ENCODE measurements around the gene UCN. TPM values are rescaled to one million over a fixed set of nuclear protein-coding genes. Genes with fewer than 3 reads are reported as not detected.

Gene UCN
- total and polyA plus RNA-seq, 2 donors (not counting 1 experiment from before 2014, with no cell fraction given): 3.6 to 4.5 TPM

DNA sequence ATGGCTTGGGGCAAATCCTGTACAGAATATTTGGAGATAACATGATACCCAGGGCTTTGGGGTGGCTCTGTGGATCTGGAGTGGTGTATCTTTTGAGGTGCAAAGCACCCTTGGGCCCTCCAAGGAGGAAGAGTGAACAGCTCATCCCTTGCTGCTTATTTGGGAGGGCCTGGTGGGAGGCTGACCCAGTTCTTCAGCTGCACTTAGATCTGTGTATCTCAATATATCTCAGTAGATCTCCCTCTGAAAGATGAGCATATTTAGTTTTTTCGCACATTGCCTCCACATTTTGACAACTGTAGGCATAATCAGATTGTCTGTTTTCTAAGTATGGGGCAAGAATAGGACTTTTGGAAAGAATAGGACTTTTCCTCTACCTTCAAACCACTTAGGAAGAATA, 23.2 kb downstream of the UCN start:
- no peaks in the 10 kb centered on the region for H3K9me3 ChIP-seq (ENCODE audit: control extremely low read depth in 1 of 3, control insufficient read depth in 2 of 3, insufficient read depth in 1 of 3, low read length in 2 of 3)
- H3K9ac ChIP-seq (ENCODE audit: low read length): no peak overlapping the region
- intact Hi-C loops (cut with micrococcal nuclease): no loop called here
- TF ChIP-seq CTCF (IDR thresholded peaks at IDR 0.05): no peak
- no peak for TF ChIP-seq EZH2 (IDR thresholded peaks at IDR 0.05; ENCODE audit: borderline replicate concordance, insufficient read depth, low read depth, low read length, poor library complexity, severe bottlenecking)
- no peaks in the 10 kb centered on the region for H3K36me3 ChIP-seq (replicated peaks in 1 of 2; ENCODE audit: control extremely low read depth in 1 of 2, control insufficient read depth in 1 of 2, extremely low read depth in 1 of 2, insufficient read depth in 2 of 2, low read length in 1 of 2)
- POLR2A ChIA-PET: no interaction called here
- no peaks in the 10 kb centered on the region for H3K79me2 ChIP-seq (ENCODE audit: control insufficient read depth, insufficient read depth, low read length)
- no peak overlapping the region for H3K27ac ChIP-seq (ENCODE audit: low read length in 2 of 2)
- DNase-seq: no peak
- Mint-ChIP-seq H3K27ac (no peak overlapping the region), H3K4me1 (peaks cover under 1% of the 10 kb centered on the region), H3K27me3 (peaks cover 35% of the 10 kb centered on the region), H3K9me3 (ENCODE audit: insufficient read depth) (no peaks in the 10 kb centered on the region), H3K4me3 (no peak overlapping the region)
- no peaks in the 10 kb centered on the region for H3K4me1 ChIP-seq (ENCODE audit: control insufficient read depth in 2 of 2, insufficient read depth in 2 of 2, low read length in 2 of 2)
- ATAC-seq (ENCODE audit: low read depth): no peak
- H3K27me3 ChIP-seq (replicated peaks in 1 of 4; ENCODE audit: control extremely low read depth in 1 of 4, control insufficient read depth in 3 of 4, insufficient read depth in 4 of 4, low read length in 3 of 4): peaks cover 0 to 6% (median 3%) of the 10 kb centered on the region in 4 experiments
- CTCF ChIA-PET: interaction anchor here (1.6 kb wide), 1 partner anchor 18 kb away, joined by 4 read pairs; no protein-coding TSS in a partner anchor
- no peak overlapping the region for H3K4me3 ChIP-seq (ENCODE audit: control extremely low read depth in 1 of 5, extremely low read depth in 1 of 5, insufficient read depth in 1 of 5, low read depth in 2 of 5, low read length in 4 of 5)
- H4K20me1 ChIP-seq (ENCODE audit: control insufficient read depth, insufficient read depth, low read length, poor library complexity, severe bottlenecking): no peaks in the 10 kb centered on the region
- WGBS (ENCODE audit: insufficient coverage): no CpG with 5 or more reads among the region's 1 CpG
- H2AFZ ChIP-seq (ENCODE audit: insufficient read depth, low read depth, low read length, poor library complexity, severe bottlenecking): no peak overlapping the region
- H3K4me2 ChIP-seq (replicated peaks; ENCODE audit: low read depth, low read length, poor library complexity, severe bottlenecking): no peak overlapping the region

GRCh38 chr2:27282892-27283291, 25.4 kb downstream of the UCN start:
- Histone ChIP-seq H3K36me3 (replicated peaks in 1 of 2; ENCODE audit: control extremely low read depth in 1 of 2, control insufficient read depth in 1 of 2, extremely low read depth in 1 of 2, insufficient read depth in 2 of 2, low read length in 1 of 2) (no peaks in the 10 kb centered on the region), H3K27me3 (replicated peaks in 1 of 4; ENCODE audit: control extremely low read depth in 1 of 4, control insufficient read depth in 3 of 4, insufficient read depth in 4 of 4, low read length in 3 of 4) (peaks cover 0 to 9% (median 0%) of the 10 kb centered on the region in 4 experiments), H3K27ac (ENCODE audit: low read length in 2 of 2) (no peak overlapping the region), H3K4me2 (replicated peaks; ENCODE audit: low read depth, low read length, poor library complexity, severe bottlenecking) (no peak overlapping the region), H3K9me3 (ENCODE audit: control extremely low read depth in 1 of 3, control insufficient read depth in 2 of 3, insufficient read depth in 1 of 3, low read length in 2 of 3) (no peaks in the 10 kb centered on the region), H3K79me2 (ENCODE audit: control insufficient read depth, insufficient read depth, low read length) (no peaks in the 10 kb centered on the region), H3K9ac (ENCODE audit: low read length) (no peak overlapping the region), H3K4me1 (ENCODE audit: control insufficient read depth in 2 of 2, insufficient read depth in 2 of 2, low read length in 2 of 2) (no peaks in the 10 kb centered on the region), H3K4me3 (ENCODE audit: control extremely low read depth in 1 of 5, extremely low read depth in 1 of 5, insufficient read depth in 1 of 5, low read depth in 2 of 5, low read length in 4 of 5) (no peak overlapping the region), H2AFZ (ENCODE audit: insufficient read depth, low read depth, low read length, poor library complexity, severe bottlenecking) (no peak overlapping the region), H4K20me1 (ENCODE audit: control insufficient read depth, insufficient read depth, low read length, poor library complexity, severe bottlenecking) (no peaks in the 10 kb centered on the region)
- intact Hi-C loops (cut with micrococcal nuclease): no loop called here
- TF ChIP-seq EZH2 (IDR thresholded peaks at IDR 0.05; ENCODE audit: borderline replicate concordance, insufficient read depth, low read depth, low read length, poor library complexity, severe bottlenecking): no peak
- TF ChIP-seq CTCF (IDR thresholded peaks at IDR 0.05): no peak
- ATAC-seq (ENCODE audit: low read depth): no peak
- H3K4me1 Mint-ChIP-seq: peaks cover 5% of the 10 kb centered on the region
- peaks cover 37% of the 10 kb centered on the region for H3K27me3 Mint-ChIP-seq
- no peak overlapping the region for H3K27ac Mint-ChIP-seq
- POLR2A ChIA-PET: no interaction called here
- H3K4me3 Mint-ChIP-seq: no peak overlapping the region
- CTCF ChIA-PET: interaction anchor here (0.7 to 6.8 kb wide), 7 partner anchors 9 to 437 kb away, joined by 3 to 168 read pairs (median 4); no protein-coding TSS in a partner anchor
- DNase-seq: no peak
- WGBS (ENCODE audit: insufficient coverage): 67% methylated on average over 3 of the region's 5 CpGs
- H3K9me3 Mint-ChIP-seq (ENCODE audit: insufficient read depth): no peaks in the 10 kb centered on the region
